GM23248 (cell line): ENCODE results near the gene P4HA1.

Experiments used
- EZH2 ChIP-seq: fragments of 200-600 bp; sonication (generic); IDR thresholded peaks from 2 replicates; pipeline ENCODE4 v1.6.1; 2018; ENCODE audit warnings: antibody characterized with exemption, mild to moderate bottlenecking; ENCODE audit not compliant: insufficient read depth, poor library complexity, severe bottlenecking
- EZH2phosphoT487 ChIP-seq: fragments of 200-600 bp; sonication (generic); IDR thresholded peaks from 2 replicates; pipeline ENCODE4 v1.6.1; 2018; ENCODE audit warnings: antibody characterized with exemption, moderate library complexity, mild to moderate bottlenecking, low read depth; ENCODE audit not compliant: insufficient read depth

DNA sequence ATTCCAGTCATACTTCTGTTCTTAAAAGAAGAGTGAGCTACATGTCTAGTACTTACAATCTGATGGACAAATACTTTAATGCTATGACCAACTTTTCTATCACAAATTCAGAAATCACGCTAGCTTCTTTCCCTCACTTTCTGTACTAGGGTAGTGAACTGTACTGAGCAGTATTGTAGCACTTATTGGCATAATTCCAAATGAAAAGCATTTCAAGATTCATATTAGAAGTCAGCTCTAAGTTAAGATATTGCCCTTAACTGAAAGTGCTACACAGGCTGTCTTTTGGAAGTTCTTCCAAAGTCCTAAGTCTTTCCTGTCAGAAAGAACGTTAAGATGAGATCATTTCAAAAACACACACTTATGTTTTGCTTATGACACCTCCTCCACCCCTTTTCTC, 13.4 kb downstream of the P4HA1 start:
- TF ChIP-seq EZH2, result no peak
- TF ChIP-seq EZH2phosphoT487, result no peak
